ENCODE data around the gene RAB11FIP3. TPM values are rescaled to one million over a fixed set of nuclear protein-coding genes. Genes with fewer than 3 reads are reported as not detected.

RAB11FIP3 gene
- total RNA-seq, 2 donors from 2014 or later: 33.2 to 93.2 TPM

GRCh38 chr16:424033-424622 is 1.3 kb upstream of the RAB11FIP3 start:
- Histone ChIP-seq H3K27ac (peak overlapping the region; percentile 90 to 96), H3K9me3 (no peaks in the 10 kb centered on the region), H3K27me3 (replicated peaks; ENCODE audit: insufficient read depth) (no peaks in the 10 kb centered on the region), H3K4me3 (peak overlapping the region in 1 of 2 donors; percentile 54), H3K36me3 (no peaks in the 10 kb centered on the region), H3K4me1 (replicated peaks) (peaks cover 7% of the 10 kb centered on the region)
- TF ChIP-seq CTCF (IDR thresholded peaks at IDR 0.05) (no peak), POLR2AphosphoS5 (IDR thresholded peaks at IDR 0.05) (peak; percentile 96)
- intact Hi-C loops (cut with DNase I): loop anchor here (2.0 kb wide), 1 partner anchor 103 kb away; the partner anchor contains the start of gene CAPN15
- peak; percentile 91 for DNase-seq (ENCODE audit: low spot score)
- WGBS: 19% methylated on average over 20 of the region's 20 CpGs

- intact Hi-C loops (cut with DNase I): loop anchor here (2.0 kb wide), 1 partner anchor 102 kb away; the partner anchor contains the start of gene CAPN15
- H3K36me3 ChIP-seq: no peaks in the 10 kb centered on the region
- DNase-seq (ENCODE audit: low spot score): peak; percentile 27
- H3K27ac ChIP-seq: peak overlapping the region; percentile 90 to 96
- H3K9me3 ChIP-seq: no peaks in the 10 kb centered on the region
- WGBS: 4% methylated on average over 31 of the region's 31 CpGs
- TF ChIP-seq POLR2AphosphoS5 (IDR thresholded peaks at IDR 0.05) (no peak), CTCF (IDR thresholded peaks at IDR 0.05) (no peak), POLR2A (IDR thresholded peaks at IDR 0.05) (no peak)
- peak overlapping the region; percentile 54 to 62 for H3K4me3 ChIP-seq
- H3K27me3 ChIP-seq (replicated peaks; ENCODE audit: insufficient read depth): no peaks in the 10 kb centered on the region
- H3K4me1 ChIP-seq (replicated peaks): peaks cover 7% of the 10 kb centered on the region
These were observed 797 bp upstream of the RAB11FIP3 start for GRCh38 chr16:424623-425081.

- TF ChIP-seq CTCF (IDR thresholded peaks at IDR 0.05) (no peak), POLR2A (IDR thresholded peaks at IDR 0.05) (no peak), POLR2AphosphoS5 (IDR thresholded peaks at IDR 0.05) (no peak)
- intact Hi-C loops (cut with DNase I): loop anchor here (2.0 kb wide), 1 partner anchor 101 kb away; the partner anchor contains the start of gene CAPN15
- WGBS: under 1% methylated on average over 59 of the region's 63 CpGs
- no peaks in the 10 kb centered on the region for H3K36me3 ChIP-seq
- H3K27ac ChIP-seq: peak overlapping the region; percentile 90 to 96
- H3K4me1 ChIP-seq (replicated peaks): peaks cover 7% of the 10 kb centered on the region
- H3K9me3 ChIP-seq: no peaks in the 10 kb centered on the region
- no peaks in the 10 kb centered on the region for H3K27me3 ChIP-seq (replicated peaks; ENCODE audit: insufficient read depth)
- DNase-seq (ENCODE audit: low spot score): no peak
- H3K4me3 ChIP-seq: peak overlapping the region; percentile 54 to 62
These were observed 278 bp downstream of the RAB11FIP3 start for GRCh38 chr16:425740-426114.

GRCh38 chr16:426115-426905 is 861 bp downstream of the RAB11FIP3 start:
- no peak for TF ChIP-seq CTCF (IDR thresholded peaks at IDR 0.05)

More at GRCh38 chr16:426115-426905, 861 bp downstream of the RAB11FIP3 start:
- Histone ChIP-seq H3K36me3 (no peaks in the 10 kb centered on the region), H3K27ac (peak overlapping the region; percentile 90 to 96), H3K4me1 (replicated peaks) (peaks cover 7% of the 10 kb centered on the region), H3K27me3 (replicated peaks; ENCODE audit: insufficient read depth) (no peaks in the 10 kb centered on the region), H3K9me3 (no peaks in the 10 kb centered on the region), H3K4me3 (peak overlapping the region; percentile 54 to 62)
- WGBS: under 1% methylated on average over 72 of the region's 97 CpGs
- intact Hi-C loops (cut with DNase I): no loop called here
- DNase-seq (ENCODE audit: low spot score): no peak

Measured in prostate gland (tissue), 2 donors.